Breast epithelium (tissue), 3 donors: ENCODE measurements around the gene CAMKK2.

Experiments
- POLR2A ChIP-seq: fragments of 450-650 bp; IDR thresholded peaks from one replicate; pipeline ENCODE4 v1.6.1; 2016; ENCODE audit warnings: antibody characterized with exemption, mild to moderate bottlenecking, moderate library complexity
- POLR2AphosphoS5 ChIP-seq, 3 donors: sonication (generic); formaldehyde crosslinking; IDR thresholded peaks; one replicate each; pipeline ENCODE4 v1.6.1; 2017; ENCODE audit warnings: antibody characterized with exemption in 3 of 3
- TF ChIP-seq, protein P1 (sequence below), 3 donors: fragments of 450-650 bp; IDR thresholded peaks; one replicate each; pipeline ENCODE4 v1.5.1; 2016 to 2017; ENCODE audit warnings: antibody characterized with exemption in 3 of 3, mild to moderate bottlenecking in 3 of 3, moderate library complexity in 3 of 3

DNA sequence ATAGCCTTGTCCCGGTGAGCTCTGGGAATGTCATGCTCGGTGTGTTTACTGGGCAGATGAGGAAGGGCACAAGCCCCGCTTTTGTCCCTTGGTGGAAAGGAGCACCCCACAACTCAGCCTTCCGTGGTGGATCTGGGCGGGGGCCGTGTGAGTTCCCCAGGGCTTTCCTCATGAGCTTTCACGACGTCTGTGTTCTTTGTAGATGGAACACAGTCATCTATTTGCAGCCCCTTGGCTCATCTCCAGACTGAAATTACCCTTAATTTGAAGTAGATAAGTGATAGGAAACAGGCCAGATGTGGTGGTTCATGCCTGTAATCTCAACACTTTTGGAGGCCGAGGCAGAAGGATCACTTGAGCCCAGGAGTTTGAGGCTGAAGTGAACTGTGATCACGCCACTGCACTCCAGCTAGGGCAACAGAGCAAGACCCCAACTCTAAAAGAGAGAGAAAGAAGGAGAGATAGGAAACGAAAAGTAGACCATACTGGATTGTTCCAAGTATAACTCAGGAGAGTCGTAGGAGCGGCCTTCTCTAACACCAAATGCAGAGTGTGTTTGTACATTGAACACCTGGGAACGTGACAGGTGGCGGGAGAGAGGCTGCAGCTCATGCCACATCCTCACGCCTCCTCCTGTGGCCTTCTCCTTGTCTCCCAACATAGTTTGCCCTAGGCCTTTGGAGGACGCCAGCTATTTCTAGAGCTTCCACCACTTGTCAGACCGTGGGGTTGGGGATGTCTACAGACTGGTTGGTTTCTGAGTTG is 77.7 kb downstream of the CAMKK2 start:
- TF ChIP-seq, protein P1, sequence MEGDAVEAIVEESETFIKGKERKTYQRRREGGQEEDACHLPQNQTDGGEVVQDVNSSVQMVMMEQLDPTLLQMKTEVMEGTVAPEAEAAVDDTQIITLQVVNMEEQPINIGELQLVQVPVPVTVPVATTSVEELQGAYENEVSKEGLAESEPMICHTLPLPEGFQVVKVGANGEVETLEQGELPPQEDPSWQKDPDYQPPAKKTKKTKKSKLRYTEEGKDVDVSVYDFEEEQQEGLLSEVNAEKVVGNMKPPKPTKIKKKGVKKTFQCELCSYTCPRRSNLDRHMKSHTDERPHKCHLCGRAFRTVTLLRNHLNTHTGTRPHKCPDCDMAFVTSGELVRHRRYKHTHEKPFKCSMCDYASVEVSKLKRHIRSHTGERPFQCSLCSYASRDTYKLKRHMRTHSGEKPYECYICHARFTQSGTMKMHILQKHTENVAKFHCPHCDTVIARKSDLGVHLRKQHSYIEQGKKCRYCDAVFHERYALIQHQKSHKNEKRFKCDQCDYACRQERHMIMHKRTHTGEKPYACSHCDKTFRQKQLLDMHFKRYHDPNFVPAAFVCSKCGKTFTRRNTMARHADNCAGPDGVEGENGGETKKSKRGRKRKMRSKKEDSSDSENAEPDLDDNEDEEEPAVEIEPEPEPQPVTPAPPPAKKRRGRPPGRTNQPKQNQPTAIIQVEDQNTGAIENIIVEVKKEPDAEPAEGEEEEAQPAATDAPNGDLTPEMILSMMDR (IDR thresholded peaks at IDR 0.05): no peak
- TF ChIP-seq POLR2A (no peak), POLR2AphosphoS5 (IDR thresholded peaks at IDR 0.05) (no peak)
